ENCODE measurements around the gene CUX1. TPM values are rescaled to one million over a fixed set of nuclear protein-coding genes. Genes with fewer than 3 reads are reported as not detected.
"Not testable (repeated sequence)": the region's sequence is repeated elsewhere in the genome, so short reads cannot be mapped to it uniquely, and the experiment has no call there.

The CUX1 gene
- total RNA-seq, 1 donor from 2014 or later: 118 TPM

- peak; percentile 52 for DNase-seq (ENCODE audit: low spot score)
- H3K9me3 Mint-ChIP-seq (ENCODE audit: low read depth): no peaks in the 10 kb centered on the region
Measured at GRCh38 chr7:101829374-101829773, 11.9 kb downstream of the CUX1 start.

GRCh38 chr7:101829821-101830220 is 12.4 kb downstream of the CUX1 start:
- Mint-ChIP-seq H3K36me3 (ENCODE audit: low read depth) (peaks cover 1% of the 10 kb centered on the region), H3K27ac (ENCODE audit: unreplicated experiment) (no peak overlapping the region), H3K9me3 (ENCODE audit: low read depth) (no peaks in the 10 kb centered on the region), H3K27me3 (ENCODE audit: low read depth) (no peaks in the 10 kb centered on the region), H3K4me1 (ENCODE audit: low read depth) (peaks cover 31% of the 10 kb centered on the region), H3K4me3 (ENCODE audit: unreplicated experiment) (no peak overlapping the region)
- no peak for TF ChIP-seq CTCF (IDR thresholded peaks at IDR 0.05)
- peak; percentile 54 for DNase-seq (ENCODE audit: low spot score)

More at GRCh38 chr7:101829374-101829773, 11.9 kb downstream of the CUX1 start:
- no peak overlapping the region for H3K4me3 Mint-ChIP-seq (ENCODE audit: unreplicated experiment)
- no peak for TF ChIP-seq CTCF (IDR thresholded peaks at IDR 0.05)
- H3K4me1 Mint-ChIP-seq (ENCODE audit: low read depth): peaks cover 34% of the 10 kb centered on the region
- H3K36me3 Mint-ChIP-seq (ENCODE audit: low read depth): peaks cover 1% of the 10 kb centered on the region
- no peak overlapping the region for H3K27ac Mint-ChIP-seq (ENCODE audit: unreplicated experiment)
- no peaks in the 10 kb centered on the region for H3K27me3 Mint-ChIP-seq (ENCODE audit: low read depth)

GRCh38 chr7:101831396-101831795 is 14.0 kb downstream of the CUX1 start:
- H3K27me3 Mint-ChIP-seq (ENCODE audit: low read depth); DNase-seq (ENCODE audit: low spot score); H3K36me3 Mint-ChIP-seq (ENCODE audit: low read depth); H3K9me3 Mint-ChIP-seq (ENCODE audit: low read depth); H3K4me3 Mint-ChIP-seq (ENCODE audit: unreplicated experiment); H3K27ac Mint-ChIP-seq (ENCODE audit: unreplicated experiment): not testable (repeated sequence)
- peaks cover 20% of the 10 kb centered on the region for H3K4me1 Mint-ChIP-seq (ENCODE audit: low read depth)

GRCh38 chr7:101832205-101832631 is 14.8 kb downstream of the CUX1 start:
- no peak for TF ChIP-seq CTCF (IDR thresholded peaks at IDR 0.05)
- H3K27ac Mint-ChIP-seq (ENCODE audit: unreplicated experiment): no peak overlapping the region
- peaks cover 1% of the 10 kb centered on the region for H3K36me3 Mint-ChIP-seq (ENCODE audit: low read depth)
- DNase-seq (ENCODE audit: low spot score): peak; percentile 65
- no peaks in the 10 kb centered on the region for H3K27me3 Mint-ChIP-seq (ENCODE audit: low read depth)
- peaks cover 18% of the 10 kb centered on the region for H3K4me1 Mint-ChIP-seq (ENCODE audit: low read depth)
- no peaks in the 10 kb centered on the region for H3K9me3 Mint-ChIP-seq (ENCODE audit: low read depth)
- H3K4me3 Mint-ChIP-seq (ENCODE audit: unreplicated experiment): no peak overlapping the region

GRCh38 chr7:101832685-101833375 is 15.4 kb downstream of the CUX1 start:
- Mint-ChIP-seq H3K36me3 (ENCODE audit: low read depth) (no peaks in the 10 kb centered on the region), H3K9me3 (ENCODE audit: low read depth) (no peaks in the 10 kb centered on the region), H3K27me3 (ENCODE audit: low read depth) (no peaks in the 10 kb centered on the region), H3K4me3 (ENCODE audit: unreplicated experiment) (no peak overlapping the region), H3K4me1 (ENCODE audit: low read depth) (peaks cover 14% of the 10 kb centered on the region), H3K27ac (ENCODE audit: unreplicated experiment) (no peak overlapping the region)
- peak; percentile 86 for DNase-seq (ENCODE audit: low spot score)
- TF ChIP-seq CTCF (IDR thresholded peaks at IDR 0.05): no peak

GRCh38 chr7:101833799-101834198 is 16.4 kb downstream of the CUX1 start:
- H3K4me1 Mint-ChIP-seq (ENCODE audit: low read depth): peaks cover 7% of the 10 kb centered on the region
- TF ChIP-seq CTCF (IDR thresholded peaks at IDR 0.05): no peak
- no peaks in the 10 kb centered on the region for H3K27me3 Mint-ChIP-seq (ENCODE audit: low read depth)
- no peaks in the 10 kb centered on the region for H3K36me3 Mint-ChIP-seq (ENCODE audit: low read depth)
- H3K27ac Mint-ChIP-seq (ENCODE audit: unreplicated experiment): no peak overlapping the region
- no peaks in the 10 kb centered on the region for H3K9me3 Mint-ChIP-seq (ENCODE audit: low read depth)
- DNase-seq (ENCODE audit: low spot score): no peak
- H3K4me3 Mint-ChIP-seq (ENCODE audit: unreplicated experiment): no peak overlapping the region
